ENCODE results near the gene CLPTM1L.

- TF ChIP-seq CTCF (IDR thresholded peaks at IDR 0.05), result no peak
- TF ChIP-seq POLR2A (IDR thresholded peaks at IDR 0.05), result no peak
Measured at GRCh38 chr5:1336749-1337488, 8.0 kb downstream of the CLPTM1L start.
